Activated effector memory CD4-positive, alpha-beta T cell treated with anti-CD3 and anti-CD28 coated beads, Interleukin-2, amount 50 U/mL, for 16 hours (primary cell): ENCODE data around the gene RHOC.
A peak's percentile ranks its signal among the peaks of the same experiment; 100 is the strongest.

Experiments used
- DNase-seq: peaks from one replicate; pipeline ENCODE4 v3.0.0-alpha.2; 2020

Gene RHOC

DNA sequence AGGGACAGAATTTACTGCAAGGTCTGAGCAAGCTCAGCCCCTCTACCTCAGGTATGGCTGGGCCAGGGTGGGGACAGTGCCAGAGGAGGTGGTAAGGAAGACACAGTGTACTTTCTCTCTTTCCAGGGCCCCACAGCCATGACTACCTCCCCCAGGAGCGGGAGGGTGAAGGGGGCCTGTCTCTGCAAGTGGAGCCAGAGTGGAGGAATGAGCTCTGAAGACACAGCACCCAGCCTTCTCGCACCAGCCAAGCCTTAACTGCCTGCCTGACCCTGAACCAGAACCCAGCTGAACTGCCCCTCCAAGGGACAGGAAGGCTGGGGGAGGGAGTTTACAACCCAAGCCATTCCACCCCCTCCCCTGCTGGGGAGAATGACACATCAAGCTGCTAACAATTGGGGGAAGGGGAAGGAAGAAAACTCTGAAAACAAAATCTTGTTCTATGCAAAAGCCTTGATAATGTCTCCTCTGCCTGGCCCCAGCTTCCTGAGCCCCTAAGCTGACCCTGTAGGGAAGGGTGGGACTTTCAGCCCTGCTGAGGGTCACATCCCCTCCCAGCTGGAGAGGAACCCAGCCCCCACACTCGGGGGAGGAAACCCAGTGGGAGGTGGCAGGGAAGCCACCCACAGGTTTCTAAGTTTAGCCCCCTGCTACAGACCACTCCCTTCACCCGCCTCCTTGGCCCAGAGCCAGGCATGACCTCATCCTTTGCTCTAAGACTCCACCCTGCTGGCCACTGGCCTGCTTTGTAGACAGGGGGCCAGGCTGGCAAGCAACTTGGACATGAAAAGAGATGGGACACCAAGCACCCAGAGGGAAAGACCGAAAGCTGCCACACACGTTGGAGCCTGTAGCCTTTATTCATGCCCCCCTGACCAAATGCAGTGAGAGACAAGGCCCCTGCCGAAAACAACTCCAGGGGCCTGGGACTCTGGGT is 6.4 kb downstream of the RHOC start:
- DNase-seq = peak; percentile 85

DNA sequence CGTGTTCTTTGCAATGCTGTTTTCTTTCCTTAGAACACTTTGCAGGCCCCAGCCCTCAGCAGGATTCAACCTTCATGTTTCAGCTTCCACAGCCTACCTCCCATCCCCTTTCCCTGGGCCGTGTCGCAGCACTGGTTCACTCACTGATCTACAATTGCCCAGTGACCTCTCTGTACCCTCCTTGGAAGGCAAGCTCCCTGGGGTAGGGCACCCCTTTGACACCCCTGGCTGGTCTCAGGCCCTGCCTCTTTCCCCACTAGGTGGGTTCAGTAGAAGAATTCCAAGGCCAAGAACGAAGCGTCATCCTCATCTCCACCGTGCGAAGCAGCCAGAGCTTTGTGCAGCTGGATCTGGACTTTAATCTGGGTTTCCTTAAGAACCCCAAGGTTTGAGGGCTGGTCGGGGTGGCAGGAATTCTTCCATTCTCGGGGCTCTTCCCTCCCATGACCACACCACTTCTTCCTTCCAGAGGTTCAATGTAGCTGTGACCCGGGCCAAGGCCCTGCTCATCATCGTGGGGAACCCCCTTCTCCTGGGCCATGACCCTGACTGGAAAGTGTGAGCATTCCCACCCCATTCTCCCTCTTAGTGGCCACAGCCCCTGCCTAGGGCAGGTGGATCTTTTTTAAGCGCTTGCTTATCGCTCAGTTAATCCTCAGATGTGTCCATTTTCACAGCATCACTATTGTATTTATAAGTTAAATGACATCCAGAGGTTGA is 7.3 kb downstream of the RHOC start:
- no peak for DNase-seq

DNA sequence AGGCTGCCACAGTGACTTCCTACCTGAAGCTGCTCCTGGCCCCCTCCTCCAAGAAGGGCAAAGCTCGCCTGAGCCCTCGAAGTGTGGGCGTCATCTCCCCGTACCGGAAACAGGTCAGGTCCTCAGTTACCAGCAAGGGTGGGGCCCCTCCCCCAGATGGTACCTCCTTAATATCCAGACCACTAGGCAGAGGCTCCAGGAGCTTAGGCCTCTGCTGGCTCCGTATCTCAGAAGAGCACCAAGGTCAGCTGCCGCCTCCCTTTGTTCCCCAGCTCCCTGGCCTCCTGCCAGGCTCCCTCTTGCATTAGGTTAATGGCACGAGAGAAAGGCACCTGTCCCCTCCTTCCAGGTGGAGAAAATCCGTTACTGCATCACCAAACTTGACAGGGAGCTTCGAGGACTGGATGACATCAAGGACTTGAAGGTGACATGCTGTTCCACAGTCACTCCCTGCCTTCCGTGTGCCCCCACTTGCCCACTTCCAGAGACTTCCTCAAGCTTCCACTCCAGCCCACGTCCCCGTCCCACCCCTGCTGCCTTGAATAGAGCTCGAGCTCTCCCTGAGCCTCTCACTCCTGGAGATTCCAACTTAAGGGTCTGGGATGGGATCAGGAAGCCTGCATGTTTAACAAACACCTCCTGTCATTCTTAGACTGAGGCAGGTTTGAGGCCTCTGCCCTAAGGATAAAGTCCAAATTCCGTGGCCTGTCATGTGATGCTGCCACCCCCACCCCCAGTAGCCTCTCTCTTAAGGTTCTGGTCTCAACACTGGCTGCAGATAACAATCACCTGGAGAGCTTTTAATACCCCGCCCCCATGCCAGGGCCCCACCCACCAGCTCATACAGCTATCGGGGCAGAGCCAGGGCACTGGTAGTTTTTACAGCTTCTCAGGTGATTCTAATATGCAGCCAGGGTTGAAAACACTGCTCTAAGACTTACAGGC is 8.3 kb downstream of the RHOC start:
- no peak for DNase-seq

DNA sequence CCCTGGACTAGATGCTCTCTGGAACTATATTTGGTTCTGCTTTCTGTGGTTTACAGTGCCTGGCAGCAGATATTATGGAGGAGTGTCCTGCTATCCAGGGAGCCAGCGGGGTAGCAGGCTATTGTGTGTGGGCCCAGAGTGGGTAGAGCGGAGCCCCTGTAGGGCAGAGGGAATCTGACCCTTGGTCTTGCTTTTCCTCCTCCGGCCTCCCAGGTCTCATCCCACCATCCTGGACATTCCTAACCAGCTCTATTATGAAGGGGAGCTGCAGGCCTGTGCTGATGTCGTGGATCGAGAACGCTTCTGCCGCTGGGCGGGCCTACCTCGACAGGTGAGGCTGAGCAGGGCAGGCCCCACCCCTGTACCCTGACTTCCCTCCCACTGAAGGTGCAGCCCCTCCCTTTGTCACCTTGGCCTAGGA is 9.1 kb downstream of the RHOC start:
- no peak for DNase-seq

DNA sequence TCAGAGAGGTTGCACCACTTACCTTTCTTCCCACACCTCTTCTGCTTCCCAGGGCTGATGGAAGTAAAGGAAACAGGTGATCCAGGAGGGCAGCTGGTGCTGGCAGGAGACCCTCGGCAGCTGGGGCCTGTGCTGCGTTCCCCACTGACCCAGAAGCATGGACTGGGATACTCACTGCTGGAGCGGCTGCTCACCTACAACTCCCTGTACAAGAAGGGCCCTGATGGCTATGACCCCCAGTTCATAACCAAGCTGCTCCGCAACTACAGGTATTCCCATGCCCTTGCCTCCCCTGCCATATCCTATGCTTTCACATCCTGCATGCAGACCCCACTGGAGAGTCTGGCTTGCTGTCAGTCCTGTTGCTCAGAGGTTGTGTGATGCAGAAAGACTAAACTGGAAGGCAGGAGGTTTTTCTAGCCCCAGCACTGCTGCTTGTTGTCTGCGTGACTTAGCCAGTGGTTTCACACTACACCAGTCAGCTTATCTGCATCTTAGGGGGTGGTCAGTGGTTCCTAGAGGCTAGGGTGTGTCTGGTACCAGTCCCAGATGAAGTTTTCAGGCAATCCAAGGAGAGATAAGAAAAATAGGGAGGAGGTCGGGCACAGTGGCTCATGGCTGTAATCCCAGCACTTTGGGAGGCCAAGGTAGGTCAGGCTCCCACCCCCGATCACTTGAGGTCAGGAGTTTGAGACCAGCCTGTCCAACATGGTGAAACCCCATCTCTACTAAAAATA is 10.2 kb downstream of the RHOC start:
- no peak for DNase-seq

DNA sequence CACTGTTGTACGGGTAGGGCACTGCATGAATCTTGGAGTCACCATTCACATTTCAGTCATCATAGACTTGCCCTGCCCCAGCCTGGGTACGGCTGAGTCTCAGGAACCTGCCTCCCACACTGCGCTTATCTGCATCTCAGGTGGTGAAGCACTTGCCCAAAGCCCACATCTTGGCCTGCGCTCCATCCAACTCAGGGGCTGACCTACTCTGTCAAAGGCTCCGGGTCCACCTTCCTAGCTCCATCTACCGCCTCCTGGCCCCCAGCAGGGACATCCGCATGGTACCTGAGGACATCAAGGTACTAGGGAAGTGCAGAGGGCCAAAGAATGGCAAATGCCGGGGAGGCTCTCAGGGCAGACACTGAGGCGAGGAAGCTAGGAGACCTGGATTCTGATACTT is 11.7 kb downstream of the RHOC start:
- DNase-seq = no peak

DNA sequence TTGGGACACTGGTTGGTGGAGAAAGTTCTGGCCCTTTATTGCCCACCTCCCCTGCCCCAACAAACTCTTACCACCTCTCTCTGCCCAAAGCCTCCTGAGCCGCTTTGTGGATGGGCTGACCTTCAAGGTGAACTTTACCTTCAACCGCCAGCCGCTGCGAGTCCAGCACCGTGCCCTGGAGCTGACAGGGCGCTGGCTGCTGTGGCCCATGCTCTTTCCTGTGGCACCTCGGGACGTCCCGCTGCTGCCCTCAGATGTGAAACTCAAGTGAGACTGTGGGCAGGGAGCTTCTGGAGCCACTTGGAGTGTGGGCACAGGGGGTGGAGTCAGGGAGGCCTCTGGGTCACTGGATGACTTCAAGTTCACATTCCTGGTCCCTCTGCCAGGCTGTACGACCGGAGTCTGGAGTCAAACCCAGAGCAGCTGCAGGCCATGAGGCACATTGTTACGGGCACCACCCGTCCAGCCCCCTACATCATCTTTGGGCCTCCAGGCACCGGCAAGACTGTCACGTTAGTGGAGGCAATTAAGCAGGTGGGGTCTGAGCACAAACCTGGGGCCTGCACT is 12.5 kb downstream of the RHOC start:
- DNase-seq = no peak

DNA sequence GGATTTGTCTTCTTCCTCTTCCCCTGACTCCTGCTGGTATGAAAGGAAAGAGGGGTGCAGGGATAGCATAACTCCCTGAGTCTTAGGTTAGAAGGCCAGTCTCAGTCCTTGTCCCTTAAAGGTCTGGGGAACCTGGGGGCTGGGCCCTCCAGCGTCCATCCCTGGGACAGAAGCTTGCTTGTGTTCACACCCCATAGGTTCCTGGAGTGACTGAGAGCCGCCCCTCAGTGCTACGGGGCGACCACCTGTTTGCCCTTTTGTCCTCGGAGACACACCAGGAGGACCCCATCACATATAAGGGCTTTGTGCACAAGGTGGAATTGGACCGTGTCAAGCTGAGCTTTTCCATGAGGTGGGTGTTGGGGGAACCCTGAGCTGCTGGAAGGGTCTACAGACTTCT is 13.1 kb downstream of the RHOC start:
- no peak for DNase-seq

DNA sequence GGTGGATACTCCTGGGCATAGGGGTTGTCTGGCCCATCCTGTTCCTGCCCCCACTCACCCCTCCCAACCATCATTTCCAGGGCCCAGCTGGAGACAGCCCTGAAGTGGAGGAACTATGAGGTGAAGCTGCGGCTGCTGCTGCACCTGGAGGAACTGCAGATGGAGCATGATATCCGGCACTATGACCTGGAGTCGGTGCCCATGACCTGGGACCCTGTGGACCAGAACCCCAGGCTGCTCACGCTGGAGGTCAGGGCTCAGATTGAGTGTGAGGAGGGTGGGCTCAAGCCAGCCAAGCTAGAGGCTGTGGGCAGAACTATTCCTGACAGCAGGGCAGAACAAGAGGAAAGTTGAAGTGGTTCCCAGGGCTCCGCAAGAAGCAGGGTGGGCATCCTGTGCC is 14.2 kb downstream of the RHOC start:
- no peak for DNase-seq

DNA sequence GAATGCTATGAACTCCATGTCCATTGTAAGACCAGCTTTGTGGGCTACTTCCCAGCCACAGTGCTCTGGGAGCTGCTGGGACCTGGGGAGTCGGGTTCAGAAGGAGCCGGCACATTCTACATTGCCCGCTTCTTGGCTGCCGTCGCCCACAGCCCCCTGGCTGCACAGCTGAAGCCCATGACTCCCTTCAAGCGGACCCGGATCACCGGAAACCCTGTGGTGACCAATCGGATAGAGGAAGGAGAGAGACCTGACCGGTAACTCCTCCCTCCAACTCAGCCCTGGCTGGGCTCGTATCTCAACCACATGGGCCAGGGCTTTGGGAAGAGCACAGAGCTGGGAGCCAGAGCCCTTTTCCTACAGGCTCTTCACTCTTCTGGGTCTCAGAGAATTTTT is 17.1 kb downstream of the RHOC start:
- DNase-seq = no peak

DNA sequence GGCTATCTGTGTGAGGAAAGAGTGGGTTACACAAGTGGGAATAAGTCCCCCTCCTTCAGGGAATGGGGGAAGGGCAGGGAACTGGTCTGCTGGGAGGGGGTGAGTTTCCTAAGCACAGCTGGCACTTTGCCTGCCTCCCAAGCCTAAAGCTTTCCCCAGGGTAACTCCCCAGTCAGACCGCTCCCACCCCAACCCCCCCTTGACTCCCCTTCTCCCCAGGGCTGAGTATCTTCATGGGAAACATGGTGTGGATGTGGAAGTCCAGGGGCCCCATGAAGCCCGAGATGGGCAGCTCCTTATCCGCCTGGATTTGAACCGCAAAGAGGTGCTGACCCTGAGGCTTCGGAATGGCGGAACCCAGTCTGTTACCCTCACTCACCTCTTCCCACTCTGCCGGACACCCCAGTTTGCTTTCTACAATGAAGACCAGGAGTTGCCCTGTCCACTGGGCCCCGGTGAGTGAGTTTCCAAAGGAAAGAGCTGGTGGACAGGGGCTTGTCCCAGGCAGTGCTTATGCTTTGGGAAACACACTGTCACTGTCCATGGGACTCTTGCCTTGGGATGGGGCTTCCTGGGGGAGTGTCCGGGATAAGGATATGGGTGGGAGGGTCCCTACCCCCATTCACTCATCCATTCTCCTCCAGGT is 17.6 kb downstream of the RHOC start:
- no peak for DNase-seq

DNA sequence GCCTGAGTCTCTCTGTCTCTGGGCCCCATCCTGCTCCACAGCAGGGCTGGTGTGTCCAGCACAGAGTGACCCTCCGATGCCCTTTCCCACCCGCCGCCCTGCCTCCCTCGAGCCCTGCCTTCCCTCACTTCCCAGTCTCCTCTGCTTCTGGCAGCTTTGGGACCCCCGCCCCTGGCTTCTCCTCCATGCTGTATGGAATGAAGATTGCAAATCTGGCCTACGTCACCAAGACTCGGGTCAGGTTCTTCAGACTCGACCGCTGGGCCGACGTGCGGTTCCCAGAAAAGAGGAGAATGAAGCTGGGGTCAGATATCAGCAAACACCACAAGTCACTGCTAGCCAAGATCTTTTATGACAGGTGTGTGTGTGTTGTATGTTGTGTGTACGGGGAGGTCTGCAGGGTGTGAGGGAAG is 18.1 kb downstream of the RHOC start:
- DNase-seq = no peak

DNA sequence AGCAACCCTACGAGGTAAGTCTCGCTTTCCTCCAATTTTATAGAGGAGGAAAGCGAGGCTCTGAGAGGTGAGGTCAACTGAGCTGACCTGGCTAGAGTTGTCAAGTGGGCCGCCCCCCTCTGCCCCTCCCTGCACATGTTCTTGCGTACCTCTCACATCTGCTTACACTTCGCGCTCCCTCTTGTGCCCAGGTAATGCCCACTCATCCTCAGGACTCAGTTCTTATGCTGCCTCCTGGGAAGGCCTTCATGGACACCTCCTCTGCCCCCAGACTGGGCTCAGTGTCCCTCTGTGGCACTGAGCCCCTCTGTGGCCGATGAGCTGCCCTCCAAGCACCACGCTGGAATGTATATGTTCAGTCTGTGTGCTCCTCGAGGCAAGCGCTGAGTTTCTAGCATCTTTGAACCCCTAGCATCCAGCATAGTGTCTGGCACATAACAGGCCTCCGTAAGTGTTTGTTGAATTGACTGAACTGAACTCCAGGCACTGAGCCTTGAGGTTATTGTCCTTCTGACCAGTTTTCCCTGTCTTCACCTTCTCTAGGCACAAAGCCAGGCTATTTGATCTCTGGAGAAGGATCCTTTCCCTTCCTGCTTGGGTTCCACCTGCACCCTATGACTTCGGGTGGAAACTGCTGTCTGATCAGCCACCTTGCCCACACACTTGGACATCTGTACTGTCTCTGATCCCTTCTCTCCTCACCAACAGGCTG is 19.0 kb downstream of the RHOC start:
- no peak for DNase-seq

DNA sequence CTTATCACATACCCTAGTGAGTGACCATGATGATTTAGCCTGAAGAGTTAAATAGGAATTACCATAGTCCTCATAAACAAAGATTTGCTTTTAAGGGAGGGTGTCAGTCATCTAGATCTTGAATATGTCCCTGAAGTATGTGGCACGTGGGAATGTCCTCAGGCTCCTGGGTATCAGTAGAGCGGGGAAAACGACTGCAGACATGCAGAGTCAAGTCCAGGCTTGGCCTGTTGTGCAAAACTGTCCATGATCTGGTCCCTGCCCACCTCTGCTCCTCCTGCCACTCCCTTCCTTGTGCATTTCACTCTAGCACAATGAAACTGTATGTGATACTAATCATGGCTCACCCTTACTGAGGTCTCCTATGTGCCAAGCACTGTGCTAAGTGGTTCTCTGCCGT is 19.6 kb downstream of the RHOC start:
- no peak for DNase-seq

DNA sequence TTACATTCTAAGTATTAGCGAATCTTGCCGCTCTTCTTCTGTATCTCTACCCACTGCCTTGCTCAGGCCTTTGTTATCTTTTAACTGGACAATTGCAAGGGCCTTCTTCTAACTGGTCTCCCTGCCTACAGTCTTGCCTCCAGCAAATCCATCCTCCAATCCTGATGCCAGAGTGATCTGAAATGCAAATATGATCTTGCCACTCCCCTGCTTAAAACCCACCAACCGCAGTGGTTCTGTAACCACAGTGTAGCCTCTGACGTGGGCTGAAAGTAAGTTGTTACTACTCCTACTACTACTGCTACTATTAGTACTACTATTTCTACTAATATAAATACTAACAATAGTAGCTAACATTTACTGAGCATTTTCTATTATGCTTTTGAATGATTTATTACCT is 20.1 kb downstream of the RHOC start:
- no peak for DNase-seq

DNA sequence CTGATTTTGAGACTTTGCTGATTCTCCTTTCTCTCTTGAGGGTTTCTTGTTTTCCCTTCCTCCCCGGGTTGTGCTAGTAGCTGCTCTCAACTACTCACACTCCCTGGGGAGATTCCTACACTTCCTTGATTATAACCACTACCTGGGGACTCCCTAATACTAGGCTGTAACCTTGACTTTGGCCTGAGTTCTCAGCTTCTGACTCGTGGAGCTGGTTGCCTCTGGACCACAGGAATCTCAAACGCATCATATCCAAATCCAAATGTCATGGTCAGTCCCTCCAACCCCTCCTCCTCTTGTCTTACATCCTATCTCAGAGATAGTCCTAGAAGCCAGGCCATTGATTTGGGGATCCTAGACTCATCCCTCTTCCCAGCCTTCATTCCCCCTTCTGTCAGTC is 20.5 kb downstream of the RHOC start:
- DNase-seq = no peak

DNA sequence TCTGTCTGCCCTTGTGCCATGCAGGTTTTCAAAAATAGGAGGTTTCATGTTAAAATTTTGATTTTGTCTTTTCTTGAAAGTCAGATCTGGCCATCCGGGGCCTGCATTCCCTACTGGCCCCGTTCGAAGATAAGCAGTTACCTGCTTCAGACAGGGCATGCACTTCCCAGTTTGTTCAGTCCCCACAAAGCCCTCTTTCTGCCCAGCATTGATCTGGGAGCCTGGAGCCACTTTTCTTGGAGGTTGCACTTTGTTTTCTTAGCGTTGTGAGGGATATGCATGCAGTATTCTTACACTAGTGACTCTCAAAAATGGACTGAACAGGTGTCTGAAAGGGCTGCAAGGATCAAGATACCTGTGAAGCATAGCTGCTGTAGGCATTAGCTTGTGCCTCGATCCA is 21.0 kb downstream of the RHOC start:
- DNase-seq = no peak

DNA sequence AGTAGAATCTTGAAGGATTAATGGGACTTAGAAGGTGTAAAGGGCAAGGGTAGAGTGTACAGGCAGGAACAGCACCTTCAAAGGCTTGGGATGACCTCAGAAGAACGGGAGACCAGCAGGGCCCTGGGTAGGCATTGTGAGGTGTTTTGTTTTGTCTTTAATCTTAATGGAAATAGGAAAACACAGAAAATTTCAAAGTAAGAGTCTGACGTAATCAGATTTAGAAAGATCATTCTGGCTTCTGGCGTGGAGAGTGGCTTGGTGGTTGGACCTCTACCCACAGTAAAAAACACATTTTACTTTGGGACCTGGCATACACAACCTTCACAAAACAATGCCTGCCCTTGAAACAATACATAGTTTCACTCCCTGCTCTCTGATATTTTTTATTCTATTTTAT is 28.3 kb downstream of the RHOC start:
- no peak for DNase-seq

DNA sequence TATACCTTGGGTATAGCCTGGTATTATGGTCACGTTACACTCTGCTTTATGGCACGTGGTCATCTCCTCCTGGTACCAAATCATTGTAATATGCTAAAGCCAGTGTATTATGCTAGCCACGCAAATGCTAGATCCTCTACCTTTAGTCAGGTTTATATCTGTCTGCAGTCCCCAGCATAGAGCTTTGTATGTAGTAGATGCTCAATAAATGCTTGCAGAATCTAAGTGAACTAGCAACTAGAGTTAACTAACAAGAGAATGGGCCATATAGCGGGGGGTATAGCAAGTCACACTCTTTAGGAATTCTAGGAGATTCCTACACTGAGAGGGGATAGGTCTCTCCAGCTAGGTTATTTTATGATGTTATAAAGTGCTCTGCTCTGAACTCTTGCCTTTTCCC is 29.4 kb downstream of the RHOC start:
- DNase-seq = no peak

DNA sequence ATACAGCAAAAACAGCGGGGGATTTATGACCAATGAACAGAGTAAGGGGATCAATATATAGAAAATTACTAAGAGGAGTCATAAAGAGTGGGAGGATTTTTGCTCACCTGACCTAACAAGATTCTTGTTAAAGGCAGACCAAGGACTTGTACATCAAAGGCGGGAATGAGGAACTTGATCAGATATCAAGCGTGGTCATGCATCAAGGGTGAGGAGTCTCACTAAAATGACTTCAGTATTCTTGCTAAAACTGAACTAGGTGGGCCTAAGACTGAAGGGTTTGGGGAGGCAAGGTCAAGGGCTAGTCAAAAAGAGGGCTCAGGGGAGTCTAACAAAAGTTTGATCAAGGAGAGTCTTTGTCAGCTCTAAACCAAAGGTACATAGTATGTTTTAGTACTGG is 30.4 kb downstream of the RHOC start:
- DNase-seq = no peak
